DMS79 treated with DMSO at 0.1 percent for 48 hours (cell line): Measurements from ENCODE around the gene CHODL.
A peak's percentile ranks its signal among the peaks of the same experiment; 100 is the strongest.

Experiments used
- DNase-seq: peaks from one replicate; lab custom pipeline; 2025; lab: John Stamatoyannopoulos, UW

CHODL gene, protein sequence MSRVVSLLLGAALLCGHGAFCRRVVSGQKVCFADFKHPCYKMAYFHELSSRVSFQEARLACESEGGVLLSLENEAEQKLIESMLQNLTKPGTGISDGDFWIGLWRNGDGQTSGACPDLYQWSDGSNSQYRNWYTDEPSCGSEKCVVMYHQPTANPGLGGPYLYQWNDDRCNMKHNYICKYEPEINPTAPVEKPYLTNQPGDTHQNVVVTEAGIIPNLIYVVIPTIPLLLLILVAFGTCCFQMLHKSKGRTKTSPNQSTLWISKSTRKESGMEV

DNA sequence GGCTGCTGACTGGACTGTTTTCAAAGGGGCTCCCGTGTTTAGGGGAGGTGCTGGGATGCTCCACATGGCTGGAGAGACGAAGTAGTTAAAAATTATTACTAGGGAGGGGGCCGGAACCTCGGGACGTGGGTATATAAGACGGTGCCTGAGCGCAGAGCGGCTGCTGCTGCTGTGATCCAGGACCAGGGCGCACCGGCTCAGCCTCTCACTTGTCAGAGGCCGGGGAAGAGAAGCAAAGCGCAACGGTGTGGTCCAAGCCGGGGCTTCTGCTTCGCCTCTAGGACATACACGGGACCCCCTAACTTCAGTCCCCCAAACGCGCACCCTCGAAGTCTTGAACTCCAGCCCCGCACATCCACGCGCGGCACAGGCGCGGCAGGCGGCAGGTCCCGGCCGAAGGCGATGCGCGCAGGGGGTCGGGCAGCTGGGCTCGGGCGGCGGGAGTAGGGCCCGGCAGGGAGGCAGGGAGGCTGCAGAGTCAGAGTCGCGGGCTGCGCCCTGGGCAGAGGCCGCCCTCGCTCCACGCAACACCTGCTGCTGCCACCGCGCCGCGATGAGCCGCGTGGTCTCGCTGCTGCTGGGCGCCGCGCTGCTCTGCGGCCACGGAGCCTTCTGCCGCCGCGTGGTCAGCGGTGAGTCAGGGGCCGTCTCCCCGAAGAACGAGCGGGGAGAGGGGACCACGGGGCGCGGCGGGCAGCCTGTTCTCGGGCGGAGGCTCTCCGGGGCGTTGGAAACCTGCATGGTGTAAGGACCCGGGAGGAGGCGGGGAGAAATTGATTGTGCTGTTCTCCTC is at the start of gene CHODL:
Gene CHODL (plus strand): TSS at position 163 of the 793 bp plus-strand sequence. CDS start 391 bp downstream, at position 554.
- peak; percentile 62 for DNase-seq

DNA sequence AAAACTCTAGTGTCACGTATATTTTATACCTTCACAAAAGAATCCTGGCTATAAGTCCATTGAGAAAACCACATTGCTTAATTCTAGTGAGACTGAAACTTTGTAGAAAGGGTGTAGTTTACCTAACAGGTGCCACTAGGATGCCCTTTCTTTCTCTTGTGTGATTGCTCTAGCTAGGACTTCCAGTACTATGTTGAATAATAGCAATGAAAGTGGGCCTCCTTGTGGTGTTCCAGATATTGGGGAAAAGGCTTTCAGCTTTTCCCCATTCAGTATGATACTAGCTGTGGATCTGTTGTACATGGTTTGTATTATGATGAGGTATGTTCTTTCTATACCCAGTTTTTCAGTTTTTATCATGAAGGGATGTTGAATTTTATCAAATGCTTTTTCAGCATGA is 39.7 kb upstream of the CHODL start:
- no peak for DNase-seq

DNA sequence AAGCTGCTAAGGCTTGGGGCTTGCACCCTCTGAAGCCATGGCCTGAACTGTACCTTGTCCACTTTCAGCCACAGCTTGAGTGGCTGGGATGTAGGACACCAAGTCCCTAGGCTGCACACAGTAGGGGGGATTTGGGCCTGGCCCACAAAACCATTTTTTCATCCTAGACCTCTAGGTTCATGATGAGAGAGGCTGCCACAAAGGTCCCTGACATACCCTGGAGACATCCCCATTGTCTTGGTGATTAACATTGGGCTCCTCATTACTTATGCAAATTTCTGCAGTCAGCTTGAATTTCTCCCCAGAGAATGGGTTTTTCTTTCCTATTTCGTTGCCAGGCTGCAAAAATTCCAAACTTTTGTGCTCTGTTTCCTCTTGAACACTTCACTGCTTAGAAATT is 26.3 kb upstream of the CHODL start:
- DNase-seq = no peak

DNA sequence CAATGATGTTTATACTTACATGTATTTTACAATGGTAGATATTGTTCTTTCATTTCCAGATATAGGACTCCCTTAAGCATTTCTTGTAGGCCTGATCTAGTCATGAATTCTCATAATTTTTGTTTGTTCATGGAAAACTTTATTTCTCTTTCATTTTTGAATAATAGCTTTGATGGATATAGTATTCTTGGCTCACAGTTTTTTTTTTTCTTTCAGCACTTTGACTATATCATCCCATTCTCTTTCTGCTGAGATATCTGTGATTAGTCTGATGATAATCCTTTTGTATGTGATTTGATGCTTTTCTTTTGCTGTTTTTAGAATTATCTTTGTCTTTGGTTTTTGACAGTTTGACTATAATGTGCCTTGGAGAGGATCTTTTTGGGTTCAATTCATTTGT is 24.1 kb upstream of the CHODL start:
- DNase-seq = no peak

DNA sequence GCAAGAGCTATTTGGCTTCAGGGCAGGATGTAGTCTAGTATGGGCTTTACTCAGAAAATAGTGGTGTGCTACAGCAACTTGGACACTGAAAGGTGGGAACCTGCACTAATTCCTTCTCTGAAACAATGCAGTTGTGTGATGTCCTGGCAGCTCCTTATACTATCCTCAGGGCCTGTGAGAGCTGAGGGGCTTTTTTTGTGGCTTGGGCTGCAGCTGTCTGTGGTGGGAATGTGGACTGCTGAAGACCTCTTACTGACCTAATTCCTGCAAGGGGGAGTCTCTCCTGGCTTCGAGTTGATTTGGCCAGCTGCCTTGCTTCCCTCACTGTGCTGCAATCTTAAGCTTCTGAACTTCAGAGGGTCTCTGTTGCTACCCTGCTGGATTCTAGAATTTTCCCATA is 22.3 kb upstream of the CHODL start:
- DNase-seq = no peak

DNA sequence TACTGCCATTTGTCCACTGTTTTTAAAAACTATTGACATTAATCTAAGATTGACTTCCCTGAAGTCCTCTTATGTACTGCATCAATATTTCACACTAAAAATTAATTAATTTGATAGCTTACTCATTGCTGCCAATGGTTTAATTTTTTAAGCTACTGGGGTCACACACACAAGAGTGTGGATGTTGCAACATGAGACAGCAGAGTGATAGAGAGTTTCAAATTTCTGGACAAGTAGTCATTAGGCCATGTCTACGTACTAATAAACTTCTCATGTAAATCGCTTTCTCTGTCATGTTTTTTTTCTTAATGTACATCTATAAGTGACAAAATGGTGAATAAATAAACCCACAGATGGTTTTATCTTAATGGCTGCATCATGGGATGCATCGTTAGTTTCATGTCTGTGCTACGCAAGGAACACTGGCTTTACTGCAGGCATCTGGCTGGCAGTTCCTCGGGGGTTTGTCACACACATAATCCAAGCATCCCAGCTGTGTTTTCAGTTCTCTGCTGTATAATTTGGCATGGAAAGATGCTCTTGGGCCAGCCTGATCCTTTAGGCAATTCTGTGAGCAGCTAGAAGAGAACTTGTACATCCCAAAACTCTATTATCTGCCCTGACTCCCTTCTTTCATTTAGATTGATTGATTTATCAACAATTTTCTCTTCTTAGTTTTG is 16.4 kb upstream of the CHODL start:
- DNase-seq = no peak

DNA sequence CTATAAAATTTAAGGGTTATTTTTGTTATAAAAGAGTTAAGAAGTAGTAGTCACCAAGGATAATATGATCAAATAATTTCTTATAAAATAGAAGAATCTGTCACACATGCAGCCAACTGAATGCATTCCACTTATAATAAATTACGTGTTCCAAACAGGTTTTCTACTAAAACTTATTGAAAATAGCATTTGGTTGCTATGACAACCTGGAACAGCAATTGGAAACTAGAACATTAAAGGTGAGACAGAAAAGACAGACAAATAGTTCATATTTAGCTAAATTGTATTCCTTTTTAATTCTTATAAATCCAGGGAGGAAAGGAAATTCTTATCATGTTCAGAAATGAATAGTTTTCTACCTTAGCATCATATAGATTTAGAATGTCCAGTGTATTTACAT is 9.1 kb upstream of the CHODL start:
- no peak for DNase-seq

DNA sequence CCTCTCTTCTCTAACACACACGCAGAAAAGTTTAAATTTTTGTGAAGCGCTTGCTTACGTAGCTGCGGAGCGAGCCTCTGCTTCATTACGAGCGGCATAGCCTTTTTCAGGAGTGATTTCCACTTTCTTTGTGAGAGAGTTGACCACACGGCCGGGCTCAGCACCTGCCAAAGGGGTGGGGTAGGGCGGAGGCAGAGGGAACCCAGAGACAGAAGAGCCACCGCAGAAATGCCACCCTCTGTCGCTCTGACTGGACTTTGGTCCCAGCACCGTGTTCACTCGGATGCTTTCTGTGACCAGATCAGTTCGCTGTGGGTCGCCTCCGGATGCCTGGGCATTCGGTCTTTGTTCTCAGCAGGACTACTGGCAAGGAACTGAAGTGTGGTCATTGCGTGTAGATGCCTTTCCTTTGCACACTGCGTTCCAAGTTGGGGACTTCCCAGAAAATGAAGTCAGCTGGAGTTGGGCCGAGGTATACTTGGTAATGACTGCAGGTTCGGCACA is 883 bp downstream of the CHODL start:
- DNase-seq = peak; percentile 56

DNA sequence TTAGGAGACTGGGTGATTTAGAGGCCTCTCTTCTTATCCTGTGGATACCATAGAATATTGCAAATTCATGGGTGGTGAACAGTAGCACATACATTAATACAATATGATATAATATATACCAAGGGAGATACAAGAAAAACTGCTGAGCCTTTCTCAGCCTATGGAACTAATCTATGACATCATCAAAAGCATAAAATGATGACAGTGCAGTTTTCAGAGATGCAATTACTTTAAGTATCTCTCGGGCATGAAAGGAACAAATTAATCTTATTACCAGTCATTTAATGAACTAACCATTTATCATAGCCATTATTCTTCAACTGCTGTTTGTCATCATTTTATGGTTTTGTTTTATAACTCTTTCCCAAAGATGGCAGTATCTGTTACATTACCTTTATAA is 3.5 kb downstream of the CHODL start:
- DNase-seq = no peak

DNA sequence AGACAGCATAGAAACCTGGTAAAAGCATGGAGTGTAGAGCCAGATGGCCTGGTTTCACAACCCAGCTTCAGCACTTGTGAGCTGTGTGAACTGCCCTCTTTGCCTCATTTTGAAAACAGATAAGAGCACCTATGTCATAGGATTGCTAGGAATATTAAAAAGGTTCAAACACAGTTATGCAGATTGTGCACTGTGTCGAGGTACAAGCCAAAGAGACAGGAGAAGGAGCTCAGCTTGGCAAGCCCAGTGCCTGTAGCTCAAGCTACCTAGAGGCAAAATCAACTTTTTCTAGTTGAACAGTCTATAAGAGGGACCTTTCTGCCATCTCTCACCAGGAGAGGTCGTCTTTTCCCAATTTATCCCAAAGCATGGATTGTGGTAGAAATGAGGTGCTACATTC is 5.0 kb downstream of the CHODL start:
- DNase-seq = peak; percentile 15

DNA sequence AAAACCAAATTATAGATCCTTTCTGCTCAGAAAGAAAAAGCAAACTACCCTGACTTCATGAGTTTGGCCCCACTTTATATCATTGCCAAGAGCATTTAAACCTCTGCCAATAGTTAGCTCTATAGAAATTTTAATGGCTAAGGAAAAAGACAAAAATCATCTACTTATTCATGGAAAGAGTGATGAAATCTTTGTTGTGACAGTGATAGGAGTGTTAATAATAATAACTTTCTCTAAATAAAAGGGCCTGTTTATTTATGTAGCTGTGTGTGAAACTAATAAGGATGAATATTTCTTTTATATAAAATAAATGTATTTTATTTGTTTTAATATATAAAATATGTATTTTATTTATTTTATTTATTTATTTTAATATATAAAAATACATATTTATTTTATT is 6.4 kb downstream of the CHODL start:
- no peak for DNase-seq

DNA sequence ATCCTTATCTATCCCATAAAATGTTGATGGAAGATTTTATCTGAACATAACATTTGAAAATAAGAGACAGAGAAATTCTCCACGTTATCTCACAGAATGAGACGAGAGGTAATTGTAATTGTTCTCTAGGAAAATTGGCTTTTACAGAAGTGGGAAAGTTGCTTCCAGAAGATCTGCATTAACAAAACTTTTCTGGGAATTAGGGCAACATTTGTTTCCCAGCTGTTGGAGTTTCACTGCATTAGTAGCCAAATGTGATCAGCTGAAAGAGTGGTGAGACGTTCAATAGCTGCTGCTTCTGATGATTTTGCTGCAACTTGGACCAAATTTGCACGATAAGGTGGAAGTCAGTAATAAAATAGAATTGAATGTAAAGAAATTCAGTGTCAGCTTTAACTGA is 7.6 kb downstream of the CHODL start:
- no peak for DNase-seq

DNA sequence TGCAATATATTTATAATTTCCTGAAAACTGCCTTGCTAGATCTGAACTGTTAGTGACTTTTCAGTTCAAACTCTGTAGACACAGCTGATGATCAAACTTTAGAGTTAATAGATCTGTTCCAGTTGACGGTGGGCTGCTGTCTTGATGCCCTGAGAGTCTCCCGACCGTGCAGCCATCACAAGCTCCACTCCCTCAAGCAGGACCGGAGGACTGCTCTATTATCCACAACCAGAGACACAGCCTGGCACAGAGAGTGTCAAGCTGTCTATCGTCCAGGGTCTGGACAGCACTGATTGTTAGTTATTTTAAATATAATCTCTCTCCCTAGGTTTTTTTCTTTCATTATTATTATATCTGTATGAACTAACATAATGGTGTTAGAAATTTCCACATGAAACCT is 8.0 kb downstream of the CHODL start:
- no peak for DNase-seq

DNA sequence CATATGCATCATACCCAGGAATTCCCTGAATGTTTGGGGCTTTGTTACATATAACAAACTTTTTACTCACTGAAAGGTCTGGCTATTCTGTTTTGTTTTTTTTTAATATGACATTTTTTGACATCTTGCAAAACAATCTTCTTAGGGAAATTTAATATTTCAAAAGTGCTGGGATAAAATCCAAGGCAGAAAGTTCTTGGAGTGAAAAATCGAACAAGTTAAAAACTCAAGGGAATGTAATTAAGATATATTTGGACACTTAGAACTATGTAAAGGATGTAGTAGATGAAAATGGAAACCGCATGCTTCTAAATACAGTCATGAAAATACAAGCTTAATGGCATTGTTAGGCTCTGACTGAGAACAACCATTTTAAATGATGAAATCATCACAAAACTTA is 8.6 kb downstream of the CHODL start:
- no peak for DNase-seq

DNA sequence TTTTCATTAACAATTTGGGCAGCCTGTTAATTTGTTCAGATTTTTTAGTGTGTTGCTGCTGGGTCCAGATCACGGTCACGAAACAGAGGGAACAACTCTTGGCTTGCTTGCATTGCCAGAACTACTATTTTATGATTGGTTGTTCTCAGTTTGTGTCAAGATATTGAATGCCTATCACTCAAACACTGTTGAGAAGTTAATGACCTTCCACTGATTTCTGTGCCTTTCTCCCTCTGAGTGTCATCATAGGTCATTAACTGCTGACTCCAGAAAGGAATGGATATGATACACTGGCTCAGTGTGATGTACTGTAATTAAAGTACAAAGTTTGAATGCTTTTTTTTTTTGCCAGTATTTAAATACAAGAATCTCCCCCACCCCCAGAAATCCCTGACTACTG is 9.2 kb downstream of the CHODL start:
- no peak for DNase-seq

DNA sequence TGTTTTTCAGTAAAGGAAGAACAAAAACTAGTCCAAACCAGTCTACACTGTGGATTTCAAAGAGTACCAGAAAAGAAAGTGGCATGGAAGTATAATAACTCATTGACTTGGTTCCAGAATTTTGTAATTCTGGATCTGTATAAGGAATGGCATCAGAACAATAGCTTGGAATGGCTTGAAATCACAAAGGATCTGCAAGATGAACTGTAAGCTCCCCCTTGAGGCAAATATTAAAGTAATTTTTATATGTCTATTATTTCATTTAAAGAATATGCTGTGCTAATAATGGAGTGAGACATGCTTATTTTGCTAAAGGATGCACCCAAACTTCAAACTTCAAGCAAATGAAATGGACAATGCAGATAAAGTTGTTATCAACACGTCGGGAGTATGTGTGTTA is 21.3 kb downstream of the CHODL start:
- no peak for DNase-seq

DNA sequence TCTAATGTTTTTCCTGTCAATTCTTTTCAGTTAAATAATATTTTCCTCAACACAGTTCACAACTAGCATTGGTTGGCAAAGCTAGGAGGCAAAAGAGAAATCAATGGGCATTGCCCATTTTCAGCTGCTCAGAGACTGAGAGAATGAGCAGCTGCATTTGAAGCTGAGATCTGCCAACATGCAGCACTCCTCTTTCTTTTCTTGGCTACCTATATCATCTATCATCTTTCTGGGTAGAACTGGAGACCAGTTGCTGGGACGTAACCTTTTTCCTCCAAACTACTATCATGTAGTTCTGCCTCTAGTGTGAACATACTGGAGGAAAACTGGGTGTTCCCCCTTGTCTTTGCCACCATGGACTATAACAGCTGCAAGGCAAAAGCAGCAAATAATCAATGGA is 22.9 kb downstream of the CHODL start:
- no peak for DNase-seq

DNA sequence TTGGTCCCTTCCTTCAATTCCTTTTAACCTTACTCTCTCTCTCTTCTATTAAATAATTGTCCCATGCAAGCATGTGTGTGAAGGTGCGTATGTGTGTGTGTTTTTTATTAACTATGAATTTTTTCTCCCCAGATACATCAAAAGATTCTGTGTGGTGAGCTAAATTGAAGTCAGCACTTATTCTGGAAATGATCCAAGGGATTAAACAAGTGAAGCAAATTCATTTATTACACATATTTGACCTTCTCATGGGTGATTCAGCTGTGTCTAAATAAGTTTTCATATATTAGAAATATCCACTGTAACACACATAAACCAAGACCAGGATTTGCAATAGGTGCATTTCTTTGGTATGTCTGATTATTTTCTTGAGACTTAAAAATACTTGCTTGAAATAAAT is 24.3 kb downstream of the CHODL start:
- no peak for DNase-seq

DNA sequence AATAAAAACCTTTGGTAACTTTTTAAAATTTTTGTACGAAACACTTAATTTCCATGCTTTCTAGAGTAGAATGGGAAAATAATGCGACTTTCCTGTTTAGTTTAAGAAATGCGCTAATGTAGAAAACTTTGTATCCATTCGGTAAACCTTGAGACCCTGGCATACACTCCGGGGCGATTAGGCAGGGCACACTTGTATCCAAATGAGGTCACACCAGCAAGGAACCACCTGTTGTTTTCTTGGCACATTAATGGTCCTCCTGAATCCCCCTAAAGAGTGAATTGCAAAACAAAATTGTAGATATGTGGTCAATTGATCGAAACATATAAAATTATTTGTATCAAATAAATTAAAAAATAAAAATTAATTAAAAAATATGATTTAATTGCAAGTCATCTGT is 25.2 kb downstream of the CHODL start:
- DNase-seq = no peak

DNA sequence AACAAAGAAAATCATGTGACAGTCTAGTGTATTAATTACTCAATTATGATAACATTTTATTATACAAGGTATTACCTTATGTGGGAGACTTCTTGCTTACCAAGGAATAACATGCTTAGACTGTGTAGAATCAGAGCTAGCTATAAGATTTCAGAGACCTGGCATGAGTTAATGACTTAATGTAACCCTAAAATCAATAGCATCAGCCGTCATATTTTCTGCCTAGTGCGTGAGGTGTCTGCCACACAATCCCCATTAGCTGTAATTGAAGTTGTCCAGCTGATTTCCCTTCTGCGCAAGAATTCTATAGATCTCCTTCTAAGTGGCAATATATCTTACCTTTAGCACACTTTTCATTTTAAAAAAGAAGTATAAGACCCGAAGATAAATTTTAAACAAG is 28.8 kb downstream of the CHODL start:
- DNase-seq = no peak

DNA sequence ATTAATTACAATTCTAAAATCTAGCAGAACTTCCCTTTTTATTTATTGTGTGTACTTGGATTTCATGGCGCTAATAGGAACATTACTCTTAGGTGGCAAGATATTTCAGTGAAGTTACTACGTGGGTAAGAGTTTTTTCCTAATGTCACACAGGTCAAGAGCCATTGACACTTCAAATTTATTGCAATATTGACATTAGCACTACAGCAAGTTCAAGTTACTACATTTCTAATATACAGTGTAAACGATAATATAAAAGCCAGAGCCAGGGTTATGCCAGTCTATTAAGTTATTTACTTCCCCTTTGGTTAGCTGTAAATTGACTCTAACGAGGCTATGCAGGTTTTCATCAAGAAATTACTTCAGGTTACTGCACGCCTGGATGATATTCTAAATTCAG is 29.7 kb downstream of the CHODL start:
- peak; percentile 70 for DNase-seq

DNA sequence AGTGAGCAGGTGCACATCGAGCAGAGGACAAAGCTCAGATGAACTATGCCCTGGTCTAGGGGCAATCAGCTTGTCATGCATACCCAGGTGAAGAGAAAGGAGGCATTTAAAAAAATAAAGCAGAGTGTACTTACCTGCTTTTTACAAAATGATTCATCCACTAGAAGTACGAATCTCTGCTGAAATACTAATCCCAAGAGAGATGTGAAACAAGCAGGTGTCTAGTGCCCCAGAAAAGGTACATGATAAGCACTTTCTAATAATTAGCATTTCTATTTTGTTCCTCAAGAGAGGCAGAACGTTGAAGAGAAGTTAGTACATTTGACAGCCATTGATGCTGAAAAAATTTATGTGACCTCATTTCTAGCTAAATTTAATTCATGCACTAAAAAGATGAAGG is 31.1 kb downstream of the CHODL start:
- peak; percentile 96 for DNase-seq

DNA sequence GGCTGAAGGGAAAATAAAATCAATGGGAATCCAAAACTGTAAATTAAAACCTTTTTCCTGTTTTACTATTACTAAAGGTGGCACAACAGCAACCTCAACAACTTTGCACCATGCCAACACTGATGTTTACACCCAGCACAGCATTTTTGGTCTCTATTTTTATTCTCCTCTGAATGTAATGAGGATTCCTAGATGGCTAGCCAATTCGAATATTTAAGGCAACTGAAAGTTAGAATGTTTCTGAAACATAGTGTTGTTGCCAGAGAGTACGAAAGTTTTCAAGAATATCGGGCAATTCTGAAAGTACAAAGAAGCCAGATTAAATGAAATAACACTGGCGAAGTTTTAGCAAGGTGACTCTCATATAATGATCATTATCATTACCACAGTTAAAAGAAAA is 40.7 kb downstream of the CHODL start:
- DNase-seq = no peak
